WI38 (cell line): ENCODE measurements around the gene COL4A1.

ENCODE experiments used
- H3K4me3 ChIP-seq: 2 replicates; pipeline ENCODE4 v1.5.1; 2011; ENCODE audit warnings: low read depth, mild to moderate bottlenecking, control low read depth, low read length
- TF ChIP-seq, protein P1 (sequence below): IDR thresholded peaks from 2 replicates; pipeline ENCODE4 v1.5.1; 2012; ENCODE audit warnings: low read depth, mild to moderate bottlenecking, control low read depth, low read length

COL4A1 gene

GRCh38 chr13:110285991-110286832, 20.7 kb downstream of the COL4A1 start:
- TF ChIP-seq, protein P1, sequence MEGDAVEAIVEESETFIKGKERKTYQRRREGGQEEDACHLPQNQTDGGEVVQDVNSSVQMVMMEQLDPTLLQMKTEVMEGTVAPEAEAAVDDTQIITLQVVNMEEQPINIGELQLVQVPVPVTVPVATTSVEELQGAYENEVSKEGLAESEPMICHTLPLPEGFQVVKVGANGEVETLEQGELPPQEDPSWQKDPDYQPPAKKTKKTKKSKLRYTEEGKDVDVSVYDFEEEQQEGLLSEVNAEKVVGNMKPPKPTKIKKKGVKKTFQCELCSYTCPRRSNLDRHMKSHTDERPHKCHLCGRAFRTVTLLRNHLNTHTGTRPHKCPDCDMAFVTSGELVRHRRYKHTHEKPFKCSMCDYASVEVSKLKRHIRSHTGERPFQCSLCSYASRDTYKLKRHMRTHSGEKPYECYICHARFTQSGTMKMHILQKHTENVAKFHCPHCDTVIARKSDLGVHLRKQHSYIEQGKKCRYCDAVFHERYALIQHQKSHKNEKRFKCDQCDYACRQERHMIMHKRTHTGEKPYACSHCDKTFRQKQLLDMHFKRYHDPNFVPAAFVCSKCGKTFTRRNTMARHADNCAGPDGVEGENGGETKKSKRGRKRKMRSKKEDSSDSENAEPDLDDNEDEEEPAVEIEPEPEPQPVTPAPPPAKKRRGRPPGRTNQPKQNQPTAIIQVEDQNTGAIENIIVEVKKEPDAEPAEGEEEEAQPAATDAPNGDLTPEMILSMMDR: no peak
- no peak overlapping the region for H3K4me3 ChIP-seq

GRCh38 chr13:110284779-110285484, 22.0 kb downstream of the COL4A1 start:
- TF ChIP-seq, protein P1: no peak
- H3K4me3 ChIP-seq: no peak overlapping the region

GRCh38 chr13:110283736-110284517, 23.0 kb downstream of the COL4A1 start:
- H3K4me3 ChIP-seq: no peak overlapping the region
- TF ChIP-seq, protein P1: no peak

GRCh38 chr13:110282316-110282841, 24.6 kb downstream of the COL4A1 start:
- TF ChIP-seq, protein P1: no peak
- no peak overlapping the region for H3K4me3 ChIP-seq

- H3K4me3 ChIP-seq: no peak overlapping the region
- TF ChIP-seq, protein P1: no peak
Observed at GRCh38 chr13:110281736-110282135, 25.2 kb downstream of the COL4A1 start.

DNA sequence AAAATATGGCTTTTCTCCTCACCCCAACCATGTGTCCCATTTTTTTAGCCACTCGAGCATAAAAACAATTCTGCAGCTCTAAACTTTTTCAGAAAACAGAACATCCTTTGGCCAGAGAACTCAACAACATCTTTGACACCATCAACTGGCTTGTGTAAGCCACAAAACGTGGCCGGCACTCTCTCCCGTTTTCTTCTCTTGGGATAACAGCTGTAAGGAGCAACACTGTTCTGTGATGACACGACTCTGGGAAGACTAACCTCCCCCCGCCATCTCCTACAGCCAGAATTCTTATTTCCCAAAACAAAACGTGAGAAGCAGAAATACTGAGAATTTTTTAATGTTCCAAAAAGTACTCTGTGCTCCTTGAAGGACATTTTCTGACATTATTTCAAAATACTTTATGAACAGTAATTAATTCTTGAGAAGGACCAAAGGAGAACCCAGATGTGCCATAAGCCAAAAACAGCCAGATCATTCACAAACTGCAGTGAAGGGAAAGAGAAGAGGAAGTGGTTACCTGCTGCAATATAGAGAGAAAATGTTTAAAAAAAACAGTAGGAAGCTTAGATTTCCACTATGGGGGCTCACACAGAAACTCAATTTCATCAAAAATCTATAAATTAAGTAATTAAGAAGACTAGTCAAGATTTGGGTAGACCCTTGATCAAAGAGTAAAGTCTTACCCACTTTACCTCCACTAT, 25.8 kb downstream of the COL4A1 start:
- no peak overlapping the region for H3K4me3 ChIP-seq
- TF ChIP-seq, protein P1: no peak
